IPS DF 4.7 (cell line): Measurements from ENCODE around the gene CLDN16.
A peak's percentile ranks its signal among the peaks of the same experiment; 100 is the strongest.

Experiments
- DNase-seq: peaks from one replicate; pipeline ENCODE4 v3.0.0-alpha.2; 2013; ENCODE audit warnings: low spot score; ENCODE audit errors: extremely low read depth

CLDN16 gene

GRCh38 chr3:190378240-190378891 is 9.6 kb upstream of the CLDN16 start:
- no peak for DNase-seq

- DNase-seq = no peak
These were observed 7.8 kb upstream of the CLDN16 start for GRCh38 chr3:190380184-190380583.

GRCh38 chr3:190381441-190381840 is 6.5 kb upstream of the CLDN16 start:
- DNase-seq = no peak

- DNase-seq = no peak
These were observed 5.9 kb upstream of the CLDN16 start for GRCh38 chr3:190382082-190382481.

GRCh38 chr3:190384309-190384756 is 3.6 kb upstream of the CLDN16 start:
- DNase-seq = no peak

- DNase-seq = no peak
These were observed 2.0 kb upstream of the CLDN16 start for GRCh38 chr3:190385731-190386688.

GRCh38 chr3:190388703-190389102 is 740 bp downstream of the CLDN16 start:
- no peak for DNase-seq

- DNase-seq = no peak
These were observed 8.0 kb downstream of the CLDN16 start for GRCh38 chr3:190396001-190396400.

- no peak for DNase-seq
These were observed 9.9 kb downstream of the CLDN16 start for GRCh38 chr3:190397889-190398288.

GRCh38 chr3:190399677-190400076 is 11.7 kb downstream of the CLDN16 start:
- DNase-seq = no peak

GRCh38 chr3:190401963-190402362 is 14.0 kb downstream of the CLDN16 start:
- DNase-seq = no peak

GRCh38 chr3:190404715-190405114 is 16.8 kb downstream of the CLDN16 start:
- DNase-seq = no peak

GRCh38 chr3:190414297-190414696 is 26.3 kb downstream of the CLDN16 start:
- no peak for DNase-seq

GRCh38 chr3:190424108-190424477 is 36.1 kb downstream of the CLDN16 start:
- DNase-seq = no peak

GRCh38 chr3:190424478-190425439 is 36.8 kb downstream of the CLDN16 start:
- peak; percentile 44 for DNase-seq

GRCh38 chr3:190425833-190426232 is 37.9 kb downstream of the CLDN16 start:
- DNase-seq = no peak

- DNase-seq = no peak
These were observed 39.0 kb downstream of the CLDN16 start for GRCh38 chr3:190426806-190427507.

GRCh38 chr3:190429681-190430080 is 41.7 kb downstream of the CLDN16 start:
- no peak for DNase-seq

GRCh38 chr3:190430906-190431305 is 42.9 kb downstream of the CLDN16 start:
- no peak for DNase-seq

GRCh38 chr3:190432216-190432615 is 44.3 kb downstream of the CLDN16 start:
- no peak for DNase-seq

- DNase-seq = no peak
These were observed 45.7 kb downstream of the CLDN16 start for GRCh38 chr3:190433626-190434025.
